ENCODE measurements around the gene HSPA1L.
"Not testable (repeated sequence)": the region's sequence is repeated elsewhere in the genome, so short reads cannot be mapped to it uniquely, and the experiment has no call there.

GRCh38 chr6:31857774-31858173, 42.7 kb upstream of the HSPA1L start:
- TF ChIP-seq POLR2A (IDR thresholded peaks at IDR 0.05; ENCODE audit: low read depth, low read length); EZH2 (IDR thresholded peaks at IDR 0.05; ENCODE audit: borderline replicate concordance, low read depth, low read length, severe bottlenecking); CTCF (IDR thresholded peaks at IDR 0.05; ENCODE audit: extremely low read depth in 1 of 2, insufficient read depth in 1 of 2, low read depth in 1 of 2, low read length in 2 of 2): not testable (repeated sequence)
